ENCODE data around the gene PRRG4.
"Not testable (repeated sequence)": the region's sequence is repeated elsewhere in the genome, so short reads cannot be mapped to it uniquely, and the experiment has no call there.

PRRG4 gene

GRCh38 chr11:32884770-32885384, 55.1 kb downstream of the PRRG4 start:
- no peak overlapping the region for H3K18ac ChIP-seq (ENCODE audit: low read depth in 1 of 2, low read length in 2 of 2)
- 83% methylated on average over 3 of the region's 3 CpGs for WGBS

GRCh38 chr11:32885556-32885955, 55.8 kb downstream of the PRRG4 start:
- Histone ChIP-seq H2AK5ac (ENCODE audit: low read length, severe bottlenecking) (no peak overlapping the region), H3K4me1 (ENCODE audit: control insufficient read depth, insufficient read depth, low read depth, low read length) (peaks cover 6% of the 10 kb centered on the region), H4K8ac (ENCODE audit: low read length) (no peak overlapping the region), H3K9ac (ENCODE audit: low read length) (no peak overlapping the region), H2BK15ac (ENCODE audit: low read depth, poor library complexity, severe bottlenecking) (no peak overlapping the region), H3K14ac (ENCODE audit: low read length in 2 of 2) (no peak overlapping the region), H2AFZ (ENCODE audit: low read depth, low read length) (no peak overlapping the region), H3K27me3 (ENCODE audit: control insufficient read depth in 1 of 2, insufficient read depth in 1 of 2, low read length in 2 of 2) (peaks cover 4% of the 10 kb centered on the region in 2 experiments), H3K23ac (ENCODE audit: low read length in 2 of 2) (no peak overlapping the region), H3K36me3 (ENCODE audit: control insufficient read depth in 1 of 2, insufficient read depth in 2 of 2, low read depth in 1 of 2, low read length in 2 of 2) (no peaks in the 10 kb centered on the region), H3K4ac (ENCODE audit: low read depth in 1 of 2, low read length in 2 of 2) (no peak overlapping the region), H2BK5ac (ENCODE audit: low read depth, low read length, poor library complexity, severe bottlenecking) (no peak overlapping the region), H2BK120ac (ENCODE audit: low read depth, low read length) (no peak overlapping the region), H3K79me1 (replicated peaks; ENCODE audit: low read length, poor library complexity, severe bottlenecking) (no peaks in the 10 kb centered on the region), H2BK12ac (ENCODE audit: low read length in 2 of 2) (no peak overlapping the region), H4K91ac (ENCODE audit: low read length) (no peak overlapping the region), H3K4me2 (ENCODE audit: low read length, poor library complexity, severe bottlenecking) (no peak overlapping the region), H3K9me3 (ENCODE audit: control insufficient read depth, low read length) (no peaks in the 10 kb centered on the region), H3K18ac (ENCODE audit: low read depth in 1 of 2, low read length in 2 of 2) (no peak overlapping the region), H3K4me3 (ENCODE audit: insufficient read depth in 1 of 2, low read depth in 1 of 2, low read length in 2 of 2) (no peak overlapping the region), H3K27ac (ENCODE audit: low read length, poor library complexity, severe bottlenecking) (no peak overlapping the region)
- 68% methylated on average over 7 of the region's 9 CpGs for whole genome bisulfite sequencing
- DNase-seq: no peak

More at GRCh38 chr11:32884770-32885384, 55.1 kb downstream of the PRRG4 start:
- H3K27ac ChIP-seq (ENCODE audit: low read length, poor library complexity, severe bottlenecking): no peak overlapping the region
- no peaks in the 10 kb centered on the region for H3K79me1 ChIP-seq (replicated peaks; ENCODE audit: low read length, poor library complexity, severe bottlenecking)
- no peak overlapping the region for H4K8ac ChIP-seq (ENCODE audit: low read length)
- H2BK15ac ChIP-seq (ENCODE audit: low read depth, poor library complexity, severe bottlenecking): no peak overlapping the region
- H3K4me3 ChIP-seq (ENCODE audit: insufficient read depth in 1 of 2, low read depth in 1 of 2, low read length in 2 of 2): no peak overlapping the region
- no peak overlapping the region for H3K9ac ChIP-seq (ENCODE audit: low read length)
- H2AFZ ChIP-seq (ENCODE audit: low read depth, low read length): no peak overlapping the region
- H2AK5ac ChIP-seq (ENCODE audit: low read length, severe bottlenecking): no peak overlapping the region
- no peak overlapping the region for H2BK12ac ChIP-seq (ENCODE audit: low read length in 2 of 2)
- H3K14ac ChIP-seq (ENCODE audit: low read length in 2 of 2): no peak overlapping the region
- peaks cover 6% of the 10 kb centered on the region for H3K4me1 ChIP-seq (ENCODE audit: control insufficient read depth, insufficient read depth, low read depth, low read length)
- DNase-seq: peak; percentile 28
- H4K91ac ChIP-seq (ENCODE audit: low read length): no peak overlapping the region
- no peak overlapping the region for H3K4ac ChIP-seq (ENCODE audit: low read depth in 1 of 2, low read length in 2 of 2)
- H3K23ac ChIP-seq (ENCODE audit: low read length in 2 of 2): peak overlapping the region in 1 of 2 experiments; percentile 9
- no peaks in the 10 kb centered on the region for H3K36me3 ChIP-seq (ENCODE audit: control insufficient read depth in 1 of 2, insufficient read depth in 2 of 2, low read depth in 1 of 2, low read length in 2 of 2)
- no peaks in the 10 kb centered on the region for H3K9me3 ChIP-seq (ENCODE audit: control insufficient read depth, low read length)
- no peak overlapping the region for H2BK120ac ChIP-seq (ENCODE audit: low read depth, low read length)
- H2BK5ac ChIP-seq (ENCODE audit: low read depth, low read length, poor library complexity, severe bottlenecking): no peak overlapping the region
- H3K27me3 ChIP-seq (ENCODE audit: control insufficient read depth in 1 of 2, insufficient read depth in 1 of 2, low read length in 2 of 2): peaks cover 4% of the 10 kb centered on the region in 2 experiments
- no peak overlapping the region for H3K4me2 ChIP-seq (ENCODE audit: low read length, poor library complexity, severe bottlenecking)

- no peak for DNase-seq
- no peak overlapping the region for H2BK5ac ChIP-seq (ENCODE audit: low read depth, low read length, poor library complexity, severe bottlenecking)
- no peaks in the 10 kb centered on the region for H3K79me1 ChIP-seq (replicated peaks; ENCODE audit: low read length, poor library complexity, severe bottlenecking)
- H3K18ac ChIP-seq (ENCODE audit: low read depth in 1 of 2, low read length in 2 of 2): no peak overlapping the region
- no peak overlapping the region for H2BK12ac ChIP-seq (ENCODE audit: low read length in 2 of 2)
- H2BK120ac ChIP-seq (ENCODE audit: low read depth, low read length): no peak overlapping the region
- no peak overlapping the region for H3K4ac ChIP-seq (ENCODE audit: low read depth in 1 of 2, low read length in 2 of 2)
- H3K14ac ChIP-seq (ENCODE audit: low read length in 2 of 2): no peak overlapping the region
- no peak overlapping the region for H4K8ac ChIP-seq (ENCODE audit: low read length)
- WGBS: 89% methylated on average over 1 of the region's 3 CpGs
- no peak overlapping the region for H2AFZ ChIP-seq (ENCODE audit: low read depth, low read length)
- H3K4me3 ChIP-seq (ENCODE audit: insufficient read depth in 1 of 2, low read depth in 1 of 2, low read length in 2 of 2): no peak overlapping the region
- H3K27me3 ChIP-seq (ENCODE audit: control insufficient read depth in 1 of 2, insufficient read depth in 1 of 2, low read length in 2 of 2): peaks cover 4% of the 10 kb centered on the region in 2 experiments
- no peak overlapping the region for H3K4me2 ChIP-seq (ENCODE audit: low read length, poor library complexity, severe bottlenecking)
- H3K4me1 ChIP-seq (ENCODE audit: control insufficient read depth, insufficient read depth, low read depth, low read length): peaks cover 6% of the 10 kb centered on the region
- H3K9ac ChIP-seq (ENCODE audit: low read length): no peak overlapping the region
- H3K27ac ChIP-seq (ENCODE audit: low read length, poor library complexity, severe bottlenecking): no peak overlapping the region
- no peak overlapping the region for H2AK5ac ChIP-seq (ENCODE audit: low read length, severe bottlenecking)
- no peak overlapping the region for H2BK15ac ChIP-seq (ENCODE audit: low read depth, poor library complexity, severe bottlenecking)
- no peaks in the 10 kb centered on the region for H3K9me3 ChIP-seq (ENCODE audit: control insufficient read depth, low read length)
- H3K23ac ChIP-seq (ENCODE audit: low read length in 2 of 2): no peak overlapping the region
- H3K36me3 ChIP-seq (ENCODE audit: control insufficient read depth in 1 of 2, insufficient read depth in 2 of 2, low read depth in 1 of 2, low read length in 2 of 2): no peaks in the 10 kb centered on the region
- H4K91ac ChIP-seq (ENCODE audit: low read length): no peak overlapping the region
Measured at GRCh38 chr11:32886180-32886579, 56.5 kb downstream of the PRRG4 start.

GRCh38 chr11:32887707-32888383, 58.1 kb downstream of the PRRG4 start:
- H2BK15ac ChIP-seq (ENCODE audit: low read depth, poor library complexity, severe bottlenecking); H3K14ac ChIP-seq (ENCODE audit: low read length in 2 of 2): not testable (repeated sequence)
- 97% methylated on average over 20 of the region's 20 CpGs for WGBS

More at GRCh38 chr11:32887707-32888383, 58.1 kb downstream of the PRRG4 start:
- H2AK5ac ChIP-seq (ENCODE audit: low read length, severe bottlenecking); DNase-seq; H3K9me3 ChIP-seq (ENCODE audit: control insufficient read depth, low read length); H3K36me3 ChIP-seq (ENCODE audit: control insufficient read depth in 1 of 2, insufficient read depth in 2 of 2, low read depth in 1 of 2, low read length in 2 of 2); H3K79me1 ChIP-seq (replicated peaks; ENCODE audit: low read length, poor library complexity, severe bottlenecking); H3K27ac ChIP-seq (ENCODE audit: low read length, poor library complexity, severe bottlenecking); H2BK5ac ChIP-seq (ENCODE audit: low read depth, low read length, poor library complexity, severe bottlenecking); H3K18ac ChIP-seq (ENCODE audit: low read depth in 1 of 2, low read length in 2 of 2); H3K27me3 ChIP-seq (ENCODE audit: control insufficient read depth in 1 of 2, insufficient read depth in 1 of 2, low read length in 2 of 2); H2AFZ ChIP-seq (ENCODE audit: low read depth, low read length); H3K4ac ChIP-seq (ENCODE audit: low read depth in 1 of 2, low read length in 2 of 2); H3K9ac ChIP-seq (ENCODE audit: low read length); H4K91ac ChIP-seq (ENCODE audit: low read length); H2BK120ac ChIP-seq (ENCODE audit: low read depth, low read length); H4K8ac ChIP-seq (ENCODE audit: low read length); H2BK12ac ChIP-seq (ENCODE audit: low read length in 2 of 2); H3K4me1 ChIP-seq (ENCODE audit: control insufficient read depth, insufficient read depth, low read depth, low read length); H3K4me3 ChIP-seq (ENCODE audit: insufficient read depth in 1 of 2, low read depth in 1 of 2, low read length in 2 of 2); H3K4me2 ChIP-seq (ENCODE audit: low read length, poor library complexity, severe bottlenecking); H3K23ac ChIP-seq (ENCODE audit: low read length in 2 of 2): not testable (repeated sequence)
